Breast epithelium (tissue), 4 donors: ENCODE results near the gene RPH3AL. TPM values are rescaled to one million over a fixed set of nuclear protein-coding genes. Genes with fewer than 3 reads are reported as not detected.
A peak's percentile ranks its signal among the peaks of the same experiment; 100 is the strongest.

ENCODE experiments used
- DNase-seq, 2 donors: peaks; one replicate each; pipeline ENCODE4 v3.0.0-alpha.2; 2019; ENCODE audit warnings: low spot score in 2 of 2
- H3K27ac ChIP-seq, 2 donors: fragments of 200-600 bp; sonication (generic) in 1 of 2; one replicate each; pipeline ENCODE4 v1.5.1; 2016 to 2019; ENCODE audit warnings: mild to moderate bottlenecking in 1 of 2
- H3K27me3 ChIP-seq, 2 donors: fragments of 200-600 bp; sonication (generic) in 1 of 2; one replicate each; pipeline versions ENCODE4 v1.5.1 to v1.6.0; 2017 to 2019; ENCODE audit warnings: control low read depth in 1 of 2, mild to moderate bottlenecking in 1 of 2
- H3K36me3 ChIP-seq: fragments of 200-600 bp; one replicate; pipeline ENCODE4 v1.5.1; 2019
- H3K4me1 ChIP-seq, 2 donors: fragments of 200-600 bp; sonication (generic); one replicate each; pipeline ENCODE4 v1.5.1; 2016 to 2019; ENCODE audit warnings: control low read depth in 1 of 2
- H3K4me3 ChIP-seq, 3 donors: fragments of 200-600 bp; sonication (generic); 1 replicate in 2 of 3; 2 replicates in 1 of 3; pipeline ENCODE4 v1.5.1; 2016 to 2019; ENCODE audit warnings: mild to moderate bottlenecking in 3 of 3, moderate library complexity in 2 of 3
- H3K9me3 ChIP-seq, 2 donors: fragments of 200-600 bp; sonication (generic) in 1 of 2; one replicate each; pipeline ENCODE4 v1.5.1; 2016 to 2019; ENCODE audit warnings: control low read depth in 1 of 2
- CTCF ChIP-seq, 3 donors: fragments of 450-650 bp; IDR thresholded peaks; one replicate each; pipeline ENCODE4 v1.5.1; 2016 to 2017; ENCODE audit warnings: antibody characterized with exemption in 3 of 3, mild to moderate bottlenecking in 3 of 3, moderate library complexity in 3 of 3
- POLR2A ChIP-seq: fragments of 450-650 bp; IDR thresholded peaks from one replicate; pipeline ENCODE4 v1.6.1; 2016; ENCODE audit warnings: antibody characterized with exemption, mild to moderate bottlenecking, moderate library complexity
- POLR2AphosphoS5 ChIP-seq, 3 donors: sonication (generic); formaldehyde crosslinking; IDR thresholded peaks; one replicate each; pipeline ENCODE4 v1.6.1; 2017; ENCODE audit warnings: antibody characterized with exemption in 3 of 3
- intact Hi-C: fragments of 100-400 bp; cut with DNase I; formaldehyde crosslinking; loops from one replicate; pipeline ENCODE4 v1.15.1; 2023; ENCODE audit warnings: low total_unique reads
- total RNA-seq, 3 donors: library from RNA; depleted of rRNA; stranded (reverse); fragments of >200 nt; gene quantifications; one replicate each; pipeline ENCODE4 v1.1.0, GENCODE V29; 2016

Gene RPH3AL
- total RNA-seq, 3 donors from 2014 or later: 9.6 to 15.7 (median 15.4) TPM

GRCh38 chr17:337022-337420, 15.6 kb downstream of the RPH3AL start:
- intact Hi-C loops: no loop called here
- H3K27ac ChIP-seq: no peak overlapping the region

GRCh38 chr17:336110-337021, 16.2 kb downstream of the RPH3AL start:
- Histone ChIP-seq H3K4me3 (peak overlapping the region in 1 of 3 donors; percentile 37), H3K36me3 (no peaks in the 10 kb centered on the region), H3K4me1 (no peaks in the 10 kb centered on the region), H3K27me3 (no peaks in the 10 kb centered on the region), H3K27ac (peak overlapping the region in 1 of 2 donors; percentile 75), H3K9me3 (no peaks in the 10 kb centered on the region)
- peak in 1 of 2 donors; percentile 73 for DNase-seq
- TF ChIP-seq POLR2A: no peak
- TF ChIP-seq POLR2AphosphoS5 (IDR thresholded peaks at IDR 0.05): no peak
- intact Hi-C loops: no loop called here

More at GRCh38 chr17:337022-337420, 15.6 kb downstream of the RPH3AL start:
- no peaks in the 10 kb centered on the region for H3K4me1 ChIP-seq
- no peaks in the 10 kb centered on the region for H3K9me3 ChIP-seq
- TF ChIP-seq POLR2AphosphoS5 (IDR thresholded peaks at IDR 0.05): no peak
- no peak for TF ChIP-seq CTCF (IDR thresholded peaks at IDR 0.05)
- no peak for TF ChIP-seq POLR2A
- H3K36me3 ChIP-seq: no peaks in the 10 kb centered on the region
- DNase-seq: no peak
- no peak overlapping the region for H3K4me3 ChIP-seq
- H3K27me3 ChIP-seq: no peaks in the 10 kb centered on the region

DNA sequence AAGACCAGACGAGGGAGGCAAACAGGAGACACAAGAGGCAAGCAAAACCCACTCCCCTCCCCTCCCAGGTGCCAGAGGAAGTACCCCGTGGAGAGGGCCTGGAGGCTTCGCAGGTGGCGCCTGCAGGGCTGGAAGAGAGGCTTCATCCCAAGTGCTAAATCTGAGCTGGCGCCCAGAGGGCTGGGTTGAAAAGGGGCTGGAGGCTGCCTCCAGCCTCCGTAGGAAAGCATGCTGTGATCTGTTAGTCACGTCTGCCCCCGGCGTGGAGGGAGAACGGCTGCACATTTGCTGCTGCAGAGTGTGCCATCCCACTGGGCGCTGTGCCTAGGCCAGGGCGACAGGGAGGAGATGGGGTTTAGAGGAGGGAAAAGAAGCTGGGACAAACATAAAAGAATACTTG, 16.9 kb downstream of the RPH3AL start:
- H3K27ac ChIP-seq: peak overlapping the region in 1 of 2 donors; percentile 75
- intact Hi-C loops: loop anchor here (1.0 kb wide), 1 partner anchor 34 kb away; no protein-coding TSS in a partner anchor

DNA sequence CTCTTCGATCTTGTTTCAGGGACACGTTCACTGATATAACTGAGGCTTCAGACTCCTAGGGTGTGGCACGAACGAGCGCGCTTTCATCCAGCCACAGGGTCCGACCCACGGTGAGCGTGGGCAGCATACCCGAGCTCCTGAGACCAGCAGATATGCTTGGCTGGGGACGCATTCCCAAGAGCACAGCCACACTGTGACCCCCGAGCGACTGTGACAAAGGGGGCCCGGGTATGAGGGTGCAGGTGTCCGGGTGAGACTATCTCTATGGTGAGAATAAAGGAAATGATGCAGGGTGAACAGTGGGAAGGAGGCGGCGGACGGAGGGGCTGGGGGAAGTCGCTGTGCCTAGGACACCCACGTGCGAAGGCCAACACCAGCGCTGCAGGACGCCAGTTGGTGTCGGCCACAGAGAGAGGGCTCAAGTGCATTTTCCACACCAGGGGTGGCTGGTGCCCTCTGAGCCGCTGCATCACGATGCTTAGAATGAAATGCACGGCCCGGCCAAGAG, 17.6 kb downstream of the RPH3AL start:
- peak overlapping the region in 1 of 3 donors; percentile 38 for H3K4me3 ChIP-seq

More for the DNA sequence above, 16.9 kb downstream of the RPH3AL start:
- no peaks in the 10 kb centered on the region for H3K9me3 ChIP-seq
- no peaks in the 10 kb centered on the region for H3K4me1 ChIP-seq
- no peaks in the 10 kb centered on the region for H3K27me3 ChIP-seq
- peak overlapping the region in 1 of 3 donors; percentile 37 for H3K4me3 ChIP-seq
- TF ChIP-seq POLR2A (no peak), CTCF (IDR thresholded peaks at IDR 0.05) (no peak), POLR2AphosphoS5 (IDR thresholded peaks at IDR 0.05) (no peak)
- no peak for DNase-seq
- no peaks in the 10 kb centered on the region for H3K36me3 ChIP-seq

More for the DNA sequence above, 17.6 kb downstream of the RPH3AL start:
- no peak for DNase-seq
- Histone ChIP-seq H3K36me3 (no peaks in the 10 kb centered on the region), H3K27ac (peak overlapping the region in 1 of 2 donors; percentile 75), H3K4me1 (no peaks in the 10 kb centered on the region), H3K27me3 (no peaks in the 10 kb centered on the region), H3K9me3 (no peaks in the 10 kb centered on the region)
- intact Hi-C loops: loop anchor here (1.0 kb wide), 1 partner anchor 34 kb away; no protein-coding TSS in a partner anchor
- no peak for TF ChIP-seq CTCF (IDR thresholded peaks at IDR 0.05)
- no peak for TF ChIP-seq POLR2A
- TF ChIP-seq POLR2AphosphoS5 (IDR thresholded peaks at IDR 0.05): no peak
